Measurements from ENCODE around the gene ZKSCAN1.

The ZKSCAN1 gene

GRCh38 chr7:100088621-100089457, 73.4 kb downstream of the ZKSCAN1 start, which contains the start of gene COPS6:
Gene COPS6 (plus strand): TSS chr7:100088969. CDS start chr7:100088991, 22 bp downstream.
- Mint-ChIP-seq H3K36me3 (ENCODE audit: low read depth) (peaks cover 28% of the 10 kb centered on the region), H3K4me1 (peaks cover 18% of the 10 kb centered on the region), H3K27ac (peak within 1 kb of the TSS; percentile 92 to 98 (median 96)), H3K9me3 (no peaks in the 10 kb centered on the region), H3K27me3 (ENCODE audit: low read depth) (no peaks in the 10 kb centered on the region), H3K4me3 (peak within 1 kb of the TSS; percentile 90 to 97 (median 96))
- TF ChIP-seq CTCF (IDR thresholded peaks at IDR 0.05; ENCODE audit: unreplicated experiment in 3 of 3), result no peak

GRCh38 chr7:100089458-100090196, 74.2 kb downstream of the ZKSCAN1 start:
- Mint-ChIP-seq H3K27me3 (ENCODE audit: low read depth) (no peaks in the 10 kb centered on the region), H3K9me3 (no peaks in the 10 kb centered on the region), H3K4me3 (peak overlapping the region; percentile 90 to 97 (median 96)), H3K27ac (peak overlapping the region; percentile 90 to 98 (median 92)), H3K4me1 (peaks cover 18% of the 10 kb centered on the region), H3K36me3 (ENCODE audit: low read depth) (peaks cover 36% of the 10 kb centered on the region)
- TF ChIP-seq CTCF (IDR thresholded peaks at IDR 0.05; ENCODE audit: unreplicated experiment in 3 of 3), result no peak

GRCh38 chr7:100090527-100091410, 75.4 kb downstream of the ZKSCAN1 start:
- H3K27me3 Mint-ChIP-seq (ENCODE audit: low read depth), result no peaks in the 10 kb centered on the region
- H3K27ac Mint-ChIP-seq, result peak overlapping the region; percentile 15 to 75 (median 62)
- peaks cover 18% of the 10 kb centered on the region for H3K4me1 Mint-ChIP-seq
- no peak for TF ChIP-seq CTCF (IDR thresholded peaks at IDR 0.05; ENCODE audit: unreplicated experiment in 3 of 3)
- H3K36me3 Mint-ChIP-seq (ENCODE audit: low read depth), result peaks cover 48% of the 10 kb centered on the region
- H3K9me3 Mint-ChIP-seq, result no peaks in the 10 kb centered on the region
- peak overlapping the region; percentile 60 to 97 (median 96) for H3K4me3 Mint-ChIP-seq

All from nephron (organoid).